Endometrial microvascular endothelial cells (primary cell): ENCODE results near the gene ZC3H12A. TPM values are rescaled to one million over a fixed set of nuclear protein-coding genes. Genes with fewer than 3 reads are reported as not detected.
"Not testable (repeated sequence)": the region's sequence is repeated elsewhere in the genome, so short reads cannot be mapped to it uniquely, and the experiment has no call there.

Experiments
- in situ Hi-C: cut with HindIII; loops from 2 replicates; pipeline ENCODE4 v1.10.0; 2017; ENCODE audit warnings: low sequenced_read_pairs, low pct_unique_long_range_greater_than_20kb; ENCODE audit errors: inconsistent ontology term
- total RNA-seq: library from RNA; depleted of rRNA; stranded (reverse); fragments of >200 nt; gene quantifications from one replicate; pipeline ENCODE4 v1.2.3, GENCODE V29; 2015; ENCODE audit errors: inconsistent ontology term

The ZC3H12A gene
- total RNA-seq, 1 donor from 2014 or later: 6.5 TPM

DNA sequence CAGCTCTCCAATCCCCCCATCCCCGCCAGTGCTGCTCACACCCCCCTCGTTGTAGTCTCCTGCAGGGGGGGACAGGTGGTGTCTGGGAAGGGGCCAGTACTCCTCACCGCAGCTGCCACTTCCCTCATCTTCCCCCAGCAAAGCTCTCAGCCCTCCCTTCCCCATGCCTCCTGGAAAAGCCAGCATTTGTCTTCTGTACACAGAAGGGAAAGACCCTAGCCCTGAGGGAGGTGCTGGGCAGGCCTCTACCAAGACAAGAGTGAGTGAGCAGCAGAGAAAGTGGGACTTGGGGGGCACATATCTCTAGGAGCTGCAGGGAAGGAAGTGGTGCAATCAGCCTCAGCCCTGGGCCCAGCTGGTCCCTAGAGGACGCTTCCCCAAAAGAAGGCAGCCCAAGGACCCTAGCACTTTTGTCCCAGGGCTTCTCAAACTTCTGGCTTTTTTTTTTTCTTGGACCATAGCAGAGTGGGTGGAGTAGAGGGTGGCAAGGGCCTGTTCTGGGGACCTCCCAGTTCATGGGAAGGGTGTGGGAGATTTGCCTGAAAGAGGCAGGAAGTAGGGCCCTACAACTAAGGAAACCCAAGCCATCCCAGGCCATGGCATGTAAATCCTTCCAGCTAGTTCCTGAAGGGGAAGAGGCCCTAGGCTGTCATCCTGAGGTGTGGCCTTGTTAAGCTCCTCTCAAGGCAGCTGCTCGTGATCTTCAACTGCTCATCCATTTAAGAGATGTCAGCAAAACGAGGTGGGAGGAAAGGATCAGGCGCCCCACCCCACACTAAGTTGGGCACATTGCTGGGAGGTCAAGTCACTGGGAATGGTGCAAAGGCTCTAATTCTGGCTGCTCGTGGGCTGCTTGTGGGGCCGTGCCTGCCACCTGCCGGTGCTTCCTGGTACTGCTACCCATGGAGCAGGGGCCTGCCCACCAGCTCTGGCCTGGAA lies 12.6 kb downstream of the ZC3H12A start:
- in situ Hi-C loops: no loop called here

DNA sequence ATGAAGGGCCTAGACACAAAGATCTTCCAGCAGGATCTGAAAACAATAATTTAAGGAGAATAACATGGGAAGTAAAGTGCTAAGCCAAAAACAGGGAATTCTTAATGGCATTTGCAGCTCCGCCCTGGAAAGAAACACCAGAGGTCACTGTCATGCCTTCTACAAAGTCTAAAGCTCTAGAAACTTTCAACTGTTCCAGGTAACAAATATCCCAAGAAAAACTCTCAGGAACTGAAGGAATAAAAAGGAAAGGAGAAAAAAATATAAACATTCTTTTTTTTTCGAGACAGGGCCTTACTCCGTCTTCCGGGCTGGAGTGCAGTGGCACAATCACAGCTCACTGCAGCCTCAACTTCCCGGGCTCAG lies 13.2 kb downstream of the ZC3H12A start:
- in situ Hi-C loops: no loop called here

DNA sequence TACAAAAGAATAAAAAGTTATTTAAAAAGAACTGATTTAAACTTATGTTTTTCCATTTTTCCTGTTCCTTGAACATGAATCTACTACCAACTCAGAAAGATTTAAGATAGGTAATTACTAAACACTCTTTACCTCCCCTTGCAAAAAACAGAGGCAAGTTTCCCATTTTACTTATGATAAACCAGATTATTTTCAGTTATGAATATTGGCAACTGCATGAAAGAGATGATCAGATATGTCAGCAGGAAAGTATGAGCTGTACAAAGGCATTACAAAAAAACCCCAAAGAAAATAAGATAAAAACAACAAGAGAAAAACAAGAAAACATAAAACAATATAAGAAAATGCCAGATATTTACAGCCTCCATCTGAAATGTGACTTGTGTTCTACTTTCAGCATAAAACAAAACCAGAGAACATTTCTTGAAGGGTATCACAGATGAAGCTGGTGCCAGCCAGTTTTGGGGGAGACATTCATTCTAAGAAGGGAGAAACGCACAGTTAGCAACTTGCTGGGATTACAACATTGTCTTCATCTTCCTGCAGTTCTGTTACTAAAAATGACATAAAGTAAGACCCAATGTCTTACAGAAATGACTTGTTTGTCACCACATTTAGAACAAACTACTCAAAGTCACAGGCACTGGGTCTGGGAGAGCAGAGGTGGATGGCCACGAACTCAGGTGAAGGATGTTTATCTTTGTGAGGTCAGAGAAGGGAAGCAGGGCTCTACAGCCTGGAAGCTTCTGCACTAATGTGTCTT lies 19.1 kb downstream of the ZC3H12A start:
- in situ Hi-C loops: no loop called here

DNA sequence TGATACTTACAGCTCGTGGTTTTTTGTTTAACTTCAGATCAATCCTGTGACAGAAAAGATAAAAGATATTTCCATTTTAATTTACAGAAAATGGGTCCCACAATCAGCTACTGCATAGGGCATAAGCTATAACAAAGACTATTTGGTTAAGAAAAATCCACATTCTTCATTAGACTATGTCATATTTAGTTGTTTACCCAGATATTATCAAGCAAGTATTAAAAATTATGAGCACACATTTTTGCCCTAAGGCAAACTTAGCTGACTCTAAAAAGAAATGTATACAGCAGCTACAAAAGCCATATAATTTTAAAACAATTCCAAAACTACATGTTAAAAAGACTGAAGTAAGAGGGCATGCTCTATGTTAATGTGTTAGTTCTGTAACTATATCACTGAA lies 21.5 kb downstream of the ZC3H12A start:
- in situ Hi-C loops: no loop called here

DNA sequence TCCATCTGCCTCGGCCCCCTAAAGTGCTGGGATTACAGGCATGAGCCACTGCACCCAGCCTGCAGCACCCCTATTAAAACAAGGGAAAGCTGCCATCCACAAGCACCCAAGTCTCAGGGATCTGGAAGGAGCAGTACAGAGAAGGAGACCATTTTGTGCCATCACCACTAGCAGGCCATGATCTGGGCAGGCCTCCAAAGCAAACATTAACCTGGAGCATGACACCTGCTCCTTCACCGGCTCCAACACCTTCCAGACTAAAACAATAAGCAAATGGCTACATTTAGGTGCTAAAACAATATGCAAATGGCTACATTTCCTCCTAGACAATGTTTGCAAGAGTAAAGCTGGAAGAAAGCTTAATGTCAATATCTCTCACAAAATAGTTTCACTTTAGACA lies 23.5 kb downstream of the ZC3H12A start:
- in situ Hi-C loops: no loop called here

DNA sequence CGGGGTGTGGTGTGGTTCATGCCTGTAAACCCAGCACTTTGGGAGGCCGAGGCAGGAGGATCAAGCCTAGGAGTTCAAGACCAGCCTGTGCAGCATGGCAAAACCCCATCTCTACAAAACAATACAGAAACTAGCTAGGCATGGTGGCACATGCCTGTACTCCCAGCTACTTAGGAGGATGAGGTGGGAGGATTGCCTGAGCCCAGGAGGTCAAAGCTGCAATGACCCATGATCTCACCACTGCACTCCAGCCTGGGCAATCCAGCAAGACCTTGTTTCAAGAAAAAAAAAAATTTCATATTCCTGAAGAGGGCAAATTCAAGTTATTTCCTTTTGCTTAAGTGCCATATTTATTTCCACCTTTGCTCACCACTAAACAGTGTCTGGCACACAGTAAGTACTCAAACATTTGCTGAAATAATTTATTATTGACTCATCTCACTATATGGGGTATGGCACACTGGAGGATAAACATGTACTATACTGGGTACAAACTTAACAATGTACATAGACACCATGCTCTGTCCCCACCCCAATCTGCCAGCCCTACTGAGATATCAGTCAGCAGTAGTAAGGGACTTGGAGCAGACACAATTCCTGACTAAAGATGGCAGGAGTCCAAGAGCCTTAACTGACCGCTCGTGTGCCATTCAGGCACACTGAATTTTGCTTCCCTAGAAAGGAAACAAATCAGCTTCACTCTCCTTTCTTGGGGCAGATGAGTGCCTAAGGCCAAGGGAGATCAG lies 24.7 kb downstream of the ZC3H12A start:
- in situ Hi-C loops: no loop called here

DNA sequence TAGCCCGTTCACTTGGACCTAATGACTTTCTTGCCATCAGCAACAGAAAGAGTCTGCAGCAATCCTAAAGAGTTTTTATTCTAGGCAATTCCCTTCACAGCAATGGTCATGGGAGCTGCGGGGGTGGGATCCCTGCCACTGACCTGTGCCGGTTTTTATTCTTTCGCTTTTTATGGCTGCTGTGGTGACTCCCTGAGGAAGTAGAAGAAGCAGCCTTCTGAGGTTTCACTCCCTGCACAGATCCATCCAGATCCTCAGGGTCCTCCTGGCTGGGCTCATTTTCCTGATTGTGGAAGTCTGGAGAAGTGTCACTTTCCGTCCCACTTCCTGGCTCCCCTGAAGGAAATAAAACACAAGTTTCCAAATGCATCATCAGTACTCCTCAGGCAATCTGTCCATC lies 27.3 kb downstream of the ZC3H12A start:
- in situ Hi-C loops: no loop called here

DNA sequence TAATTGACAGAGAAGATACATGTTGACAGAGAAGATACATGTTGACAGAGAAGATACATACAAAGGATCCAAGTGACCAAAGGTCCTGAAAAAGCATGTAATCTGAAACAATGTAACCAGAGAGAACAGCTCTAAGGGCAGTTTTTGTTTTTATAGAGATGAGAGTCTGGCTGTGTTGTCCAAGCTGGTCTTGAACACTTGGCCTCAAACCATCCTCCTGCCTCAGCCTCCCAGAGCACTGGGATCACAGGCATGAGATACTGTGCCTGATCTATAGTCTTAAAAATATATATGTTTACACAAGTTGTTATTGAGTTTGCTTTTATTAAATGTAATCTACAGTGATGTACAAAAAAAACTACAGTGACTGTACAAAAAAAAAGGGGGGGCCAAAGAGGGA lies 27.7 kb downstream of the ZC3H12A start:
- in situ Hi-C loops: no loop called here

DNA sequence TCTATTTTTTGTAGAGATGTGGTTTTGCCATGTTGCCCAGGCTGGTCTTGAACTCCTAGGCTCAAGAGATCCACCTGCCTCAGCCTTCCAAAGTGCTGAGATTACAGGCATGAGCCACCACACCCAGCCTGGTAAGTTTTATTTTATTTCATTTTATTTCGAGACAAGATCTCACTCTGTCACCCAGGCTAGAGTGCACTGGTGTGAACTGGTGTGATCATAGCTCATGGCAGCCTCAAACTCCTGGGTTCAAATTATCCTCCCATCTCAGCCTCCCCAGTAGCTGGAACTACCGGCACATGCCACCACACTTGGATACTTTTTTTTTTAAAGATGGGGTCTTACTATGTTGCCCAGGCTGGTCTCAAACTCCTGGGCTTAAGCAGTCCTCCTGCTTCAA lies 28.4 kb downstream of the ZC3H12A start:
- in situ Hi-C loops: not testable (repeated sequence)

DNA sequence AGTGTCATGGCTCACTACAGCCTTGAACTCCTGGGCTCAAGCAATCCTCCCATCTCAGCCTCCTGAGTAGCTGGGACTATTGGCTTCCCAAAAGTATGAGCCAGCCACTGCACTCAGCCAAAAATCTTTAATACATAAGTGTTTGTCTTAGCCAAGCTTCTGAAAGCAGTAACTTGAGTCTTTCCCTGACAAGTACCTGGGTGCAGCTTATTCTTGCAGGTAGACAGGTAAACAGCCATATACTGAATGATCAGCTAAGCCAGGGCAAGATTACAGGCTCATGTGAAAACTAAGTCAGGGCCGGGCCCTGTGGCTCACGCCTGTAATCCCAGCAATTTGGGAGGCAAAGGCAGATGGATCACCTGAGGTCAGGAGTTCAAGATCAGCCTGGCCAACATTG lies 32.4 kb downstream of the ZC3H12A start:
- in situ Hi-C loops: no loop called here

DNA sequence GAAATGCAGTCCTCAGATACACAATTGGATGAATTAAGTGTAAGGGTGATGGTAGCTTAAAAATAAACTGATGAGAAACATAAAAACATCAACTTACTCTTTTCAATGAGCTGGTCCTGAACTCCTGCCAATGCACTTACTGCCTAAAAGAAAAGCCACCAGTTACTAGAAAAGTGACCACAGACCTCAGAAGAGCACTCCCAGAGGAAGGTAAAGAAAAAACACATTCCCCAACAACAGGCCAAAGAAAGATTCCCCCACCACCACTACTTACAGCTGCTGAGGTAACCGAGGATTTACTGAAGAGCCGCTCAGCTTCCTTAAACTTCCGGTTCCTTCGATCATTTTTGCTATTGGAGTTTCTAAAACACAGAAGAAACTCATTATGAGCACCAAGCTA lies 34.8 kb downstream of the ZC3H12A start:
- in situ Hi-C loops: no loop called here

DNA sequence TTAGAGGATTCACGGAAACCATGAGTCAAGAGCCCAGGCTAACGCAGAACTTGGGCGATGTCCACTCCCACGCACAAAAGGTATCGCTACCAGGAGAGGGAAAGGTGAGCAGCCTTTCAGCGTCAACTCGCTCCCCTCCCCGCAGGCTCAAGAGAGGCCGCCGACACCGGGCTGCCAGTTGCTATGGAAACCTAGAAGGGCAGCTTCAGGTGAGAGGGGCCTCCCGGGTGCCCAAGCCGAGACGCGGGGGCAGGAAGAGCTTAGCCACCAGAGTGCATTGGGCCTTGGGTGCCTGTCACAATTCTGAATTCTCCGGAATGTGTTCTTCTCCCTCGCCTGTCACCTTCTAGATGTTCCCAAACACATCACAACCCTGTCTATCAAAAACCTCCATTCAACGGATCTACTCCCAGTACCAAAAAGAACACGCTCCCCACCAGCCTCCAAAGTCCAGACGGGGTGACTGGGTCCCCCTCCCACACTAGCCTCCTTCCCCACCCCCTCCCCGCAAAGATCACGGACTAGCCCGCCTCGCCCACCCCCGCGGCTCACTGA lies 39.5 kb downstream of the ZC3H12A start:
- in situ Hi-C loops: no loop called here

DNA sequence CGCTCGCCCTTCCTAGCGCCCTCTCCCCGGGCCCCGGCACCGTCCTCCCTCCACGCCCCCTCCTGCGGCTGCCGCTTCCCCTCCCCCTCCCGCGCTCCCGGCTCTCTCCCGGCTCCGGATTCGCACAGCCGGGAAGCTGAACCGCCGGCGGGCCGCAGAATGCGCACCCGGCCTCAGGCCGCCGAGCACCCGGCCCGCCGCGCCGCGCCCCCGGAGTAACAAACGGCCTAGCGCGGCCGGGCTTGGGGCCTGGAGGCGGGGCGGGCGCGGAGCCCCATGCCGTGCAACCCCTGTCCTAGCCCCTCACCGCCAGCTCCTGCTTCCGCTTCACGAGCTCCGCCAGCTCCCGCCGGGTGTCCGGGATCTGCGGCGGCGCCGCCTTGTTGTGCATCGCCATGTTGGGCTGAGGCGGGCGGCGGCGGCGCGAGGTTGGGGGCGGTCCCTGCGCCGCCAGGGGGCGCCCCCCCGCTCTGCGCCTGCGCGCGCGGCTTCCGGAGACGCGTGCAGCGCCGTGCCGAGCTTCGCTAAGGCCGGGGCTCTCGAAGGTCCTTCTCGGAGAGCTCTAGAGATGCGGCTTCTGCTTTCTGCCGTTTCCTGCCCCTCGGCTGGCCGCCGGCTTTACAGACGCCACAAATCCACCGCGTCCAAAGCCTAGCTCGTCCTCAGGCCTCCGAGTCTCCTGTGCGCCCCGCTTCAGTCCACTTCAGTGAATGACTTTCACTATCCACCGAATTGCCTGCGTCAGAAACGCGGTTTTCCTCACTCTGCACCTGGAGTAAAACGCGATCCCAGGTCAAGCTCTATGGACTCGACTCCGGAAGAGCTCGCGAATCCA lies 40.2 kb downstream of the ZC3H12A start, which contains the start of gene MEAF6:
TSS of gene MEAF6 (minus strand) at position 417 of the 835 bp plus-strand sequence. CDS start at position 397, 20 bp downstream.
- in situ Hi-C loops: no loop called here

DNA sequence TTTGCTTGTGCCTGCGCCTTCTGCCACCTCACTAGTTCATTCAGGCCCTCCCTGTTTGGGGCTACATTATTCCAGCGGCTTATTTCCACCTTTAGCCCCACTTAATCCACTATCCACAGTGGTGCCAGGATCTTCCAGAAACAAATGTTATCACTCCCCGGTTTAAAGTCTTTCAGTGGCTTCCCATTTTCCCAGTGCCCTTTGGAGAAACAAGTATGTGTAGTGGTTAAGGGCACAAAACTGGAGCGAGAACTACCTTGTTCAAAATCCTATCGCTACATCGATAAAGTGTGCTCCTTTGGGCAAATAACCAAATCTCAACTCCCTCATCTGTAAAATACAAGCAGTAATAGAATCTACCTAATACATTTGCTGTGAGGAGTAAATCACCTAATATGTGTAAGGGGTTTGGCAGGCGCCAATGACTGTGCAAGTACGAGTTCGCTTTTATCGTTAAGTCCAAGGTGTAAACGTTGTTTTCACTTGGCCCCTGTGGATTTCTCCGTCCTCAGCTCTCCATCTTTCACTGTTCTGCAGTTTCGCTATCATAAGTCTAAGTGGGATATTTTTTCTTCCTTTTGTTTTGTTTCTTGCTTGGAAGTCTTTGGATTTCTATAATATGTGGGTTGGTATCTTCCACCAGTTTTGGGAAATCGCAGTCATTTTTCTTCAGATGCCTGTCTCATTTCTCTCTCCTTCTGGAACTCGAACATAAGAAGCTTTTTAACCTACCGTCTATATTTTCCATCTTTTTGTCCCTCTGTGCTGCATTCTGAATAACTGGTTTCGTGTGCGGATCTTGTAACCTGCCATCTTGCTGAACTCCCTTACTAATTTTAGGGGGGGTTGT lies 41.0 kb downstream of the ZC3H12A start:
- in situ Hi-C loops: no loop called here

DNA sequence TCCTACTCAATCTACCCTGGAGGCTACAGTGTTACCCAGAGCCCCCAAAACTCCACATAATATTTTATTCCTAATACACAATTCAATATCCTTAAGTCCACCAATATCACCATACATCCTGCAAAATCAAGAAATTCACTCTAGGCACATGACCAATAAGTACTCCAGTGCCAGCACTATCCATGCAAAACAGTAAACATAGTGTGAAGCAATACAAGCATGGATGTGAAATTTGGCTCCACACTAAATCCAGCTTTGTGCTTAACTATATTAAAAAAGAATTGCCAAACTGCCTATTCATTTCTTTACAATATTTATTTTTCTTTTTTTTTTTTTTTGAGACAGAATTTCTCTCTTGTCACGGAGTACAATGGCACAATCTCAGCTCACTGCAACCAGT lies 43.2 kb downstream of the ZC3H12A start:
- in situ Hi-C loops: no loop called here

DNA sequence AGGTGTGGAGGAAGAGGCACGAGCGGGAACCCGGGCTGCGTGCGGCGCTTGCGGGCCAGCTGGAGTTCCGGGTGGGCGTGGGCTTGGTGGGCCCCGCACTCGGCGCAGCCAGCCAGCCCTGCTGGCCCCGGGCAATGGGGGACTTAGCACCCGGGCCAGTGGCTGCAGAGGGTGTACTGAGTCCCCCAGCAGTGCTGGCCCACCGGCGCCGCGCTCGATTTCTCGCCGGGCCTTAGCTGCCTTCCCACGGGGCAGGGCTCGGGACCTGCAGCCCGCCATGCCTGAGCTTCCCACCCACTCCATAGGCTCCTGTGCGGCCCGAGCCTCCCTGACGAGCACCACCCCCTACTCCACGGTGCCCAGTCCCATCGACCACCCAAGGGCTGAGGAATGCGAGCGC lies 43.9 kb downstream of the ZC3H12A start:
- in situ Hi-C loops: not testable (repeated sequence)

DNA sequence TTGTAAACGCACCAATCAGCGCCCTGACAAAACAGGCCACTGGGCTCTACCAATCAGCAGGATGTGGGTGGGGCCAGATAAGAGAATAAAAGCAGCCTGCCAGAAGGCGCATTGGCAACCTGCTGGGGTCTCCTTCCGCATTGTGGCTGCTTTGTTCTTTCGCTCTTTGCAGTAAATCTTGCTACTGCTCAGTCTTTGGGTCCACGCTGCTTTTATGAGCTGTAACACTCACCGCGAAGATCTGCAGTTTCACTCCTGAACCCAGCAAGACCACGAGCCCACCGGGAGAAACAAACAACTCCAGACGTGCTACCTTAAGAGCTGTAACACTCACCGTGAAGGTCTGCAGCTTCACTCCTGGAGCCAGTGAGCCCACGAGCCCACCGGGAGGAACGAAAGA lies 44.5 kb downstream of the ZC3H12A start:
- in situ Hi-C loops: not testable (repeated sequence)
